Activated T-cell treated with anti-CD3 and anti-CD28 coated beads, Interleukin-2, amount 50 U/mL, for 48 hours (primary cell): Measurements from ENCODE around the gene RPLP2.

Experiments used
- DNase-seq, 2 experiments: peaks; one replicate each; pipeline ENCODE4 v3.0.0-alpha.2; 2020

RPLP2 gene

GRCh38 chr11:825366-826226 is 15.8 kb downstream of the RPLP2 start:
- DNase-seq: no peak

GRCh38 chr11:826227-826621 is 16.5 kb downstream of the RPLP2 start:
- no peak for DNase-seq

- DNase-seq: peak in 1 of 2 experiments; percentile 44
Observed at GRCh38 chr11:826836-827145, 17.0 kb downstream of the RPLP2 start.

- peak in 1 of 2 experiments; percentile 50 for DNase-seq
Observed at GRCh38 chr11:827146-827896, 17.6 kb downstream of the RPLP2 start.

- no peak for DNase-seq
Observed at GRCh38 chr11:827897-828192, 18.1 kb downstream of the RPLP2 start, which contains the start of gene CRACR2B. Gene CRACR2B (plus strand): TSS chr11:827919. CDS start chr11:828608, 689 bp downstream.

- DNase-seq: no peak
Observed at GRCh38 chr11:828506-829175, 18.9 kb downstream of the RPLP2 start.

GRCh38 chr11:829176-829846 is 19.5 kb downstream of the RPLP2 start:
- DNase-seq: peak in 1 of 2 experiments; percentile 40

GRCh38 chr11:829847-830294 is 20.1 kb downstream of the RPLP2 start:
- DNase-seq: peak in 1 of 2 experiments; percentile 41

- DNase-seq: peak; percentile 75 to 82
Observed at GRCh38 chr11:830295-831117, 20.7 kb downstream of the RPLP2 start.

- DNase-seq: no peak
Observed at GRCh38 chr11:831118-831864, 21.5 kb downstream of the RPLP2 start.

GRCh38 chr11:831961-832528 is 22.3 kb downstream of the RPLP2 start:
- peak in 1 of 2 experiments; percentile 28 for DNase-seq

GRCh38 chr11:832529-833113 is 22.9 kb downstream of the RPLP2 start, which contains the start of gene CD151:
Gene CD151 (plus strand): TSS chr11:832952. CDS start chr11:836070, 3,118 bp downstream.
- DNase-seq: peak; percentile 53 to 72

- DNase-seq: peak in 1 of 2 experiments; percentile 71
Observed at GRCh38 chr11:833114-833791, 23.5 kb downstream of the RPLP2 start.

GRCh38 chr11:833849-834311 is 24.1 kb downstream of the RPLP2 start:
- DNase-seq: no peak

GRCh38 chr11:834371-835316 is 24.9 kb downstream of the RPLP2 start:
- DNase-seq: peak in 1 of 2 experiments; percentile 51

- no peak for DNase-seq
Observed at GRCh38 chr11:836274-836673, 26.5 kb downstream of the RPLP2 start.

GRCh38 chr11:836700-837099 is 26.9 kb downstream of the RPLP2 start:
- peak in 1 of 2 experiments; percentile 22 for DNase-seq
